Right atrium auricular region (tissue), 2 donors: ENCODE data around the gene MEIS3. TPM values are rescaled to one million over a fixed set of nuclear protein-coding genes. Genes with fewer than 3 reads are reported as not detected.
A peak's percentile ranks its signal among the peaks of the same experiment; 100 is the strongest.

Experiments
- DNase-seq: peaks from one replicate; pipeline ENCODE4 v3.0.0-alpha.2; 2019; ENCODE audit warnings: low spot score
- H3K27ac ChIP-seq, 2 donors: fragments of 200-600 bp; sonication (generic); 1 replicate in 1 of 2; 2 replicates in 1 of 2; pipeline ENCODE4 v1.5.1; 2016 to 2019
- H3K27me3 ChIP-seq, 2 donors: fragments of 200-600 bp; sonication (generic); one replicate each; pipeline versions ENCODE4 v1.5.1 to v1.6.0; 2017 to 2019
- H3K36me3 ChIP-seq: fragments of 200-600 bp; sonication (generic); one replicate; pipeline ENCODE4 v1.5.1; 2016
- H3K4me1 ChIP-seq, 2 donors: fragments of 200-600 bp; sonication (generic); one replicate each; pipeline versions ENCODE4 v1.5.1 to v1.6.0; 2017 to 2019
- H3K4me3 ChIP-seq, 2 donors: fragments of 200-600 bp; sonication (generic); 1 replicate in 1 of 2; 2 replicates in 1 of 2; pipeline ENCODE4 v1.5.1; 2017 to 2019; ENCODE audit warnings: mild to moderate bottlenecking in 1 of 2, moderate library complexity in 1 of 2
- H3K9me3 ChIP-seq, 2 donors: fragments of 200-600 bp; sonication (generic); one replicate each; pipeline ENCODE4 v1.5.1; 2019
- total RNA-seq, 2 donors: library from RNA; depleted of rRNA; stranded (reverse); fragments of >200 nt; gene quantifications; one replicate each; pipeline ENCODE4 v1.1.0, GENCODE V29; 2016
- TF ChIP-seq, protein P1 (sequence below), 2 donors: fragments of 200-600 bp; sonication (generic); IDR thresholded peaks; one replicate each; pipeline ENCODE4 v1.5.1; 2019; ENCODE audit warnings: antibody characterized with exemption in 2 of 2

MEIS3 gene
- total RNA-seq, 2 donors from 2014 or later: 6.3 to 9.2 TPM

DNA sequence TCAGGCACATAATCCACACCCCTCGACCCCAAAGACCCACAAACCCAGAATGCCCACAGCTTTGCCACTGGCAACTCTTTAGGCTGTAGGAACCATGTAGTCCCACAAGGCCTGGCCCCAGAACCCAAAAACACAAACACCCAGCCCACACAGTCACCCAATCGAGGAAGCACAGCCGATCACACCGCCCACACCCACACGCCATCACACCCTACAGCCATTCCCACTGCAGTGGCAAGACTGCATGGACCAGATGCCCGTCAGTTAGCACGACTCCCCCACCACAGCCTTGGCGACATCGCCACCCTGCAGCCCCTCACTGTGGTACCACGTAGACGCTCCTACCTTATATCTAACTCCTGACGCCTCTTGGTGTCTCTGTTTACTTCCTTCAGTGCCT, 24.0 kb upstream of the MEIS3 start:
- DNase-seq: no peak
- no peak overlapping the region for H3K27ac ChIP-seq
- TF ChIP-seq, protein P1, sequence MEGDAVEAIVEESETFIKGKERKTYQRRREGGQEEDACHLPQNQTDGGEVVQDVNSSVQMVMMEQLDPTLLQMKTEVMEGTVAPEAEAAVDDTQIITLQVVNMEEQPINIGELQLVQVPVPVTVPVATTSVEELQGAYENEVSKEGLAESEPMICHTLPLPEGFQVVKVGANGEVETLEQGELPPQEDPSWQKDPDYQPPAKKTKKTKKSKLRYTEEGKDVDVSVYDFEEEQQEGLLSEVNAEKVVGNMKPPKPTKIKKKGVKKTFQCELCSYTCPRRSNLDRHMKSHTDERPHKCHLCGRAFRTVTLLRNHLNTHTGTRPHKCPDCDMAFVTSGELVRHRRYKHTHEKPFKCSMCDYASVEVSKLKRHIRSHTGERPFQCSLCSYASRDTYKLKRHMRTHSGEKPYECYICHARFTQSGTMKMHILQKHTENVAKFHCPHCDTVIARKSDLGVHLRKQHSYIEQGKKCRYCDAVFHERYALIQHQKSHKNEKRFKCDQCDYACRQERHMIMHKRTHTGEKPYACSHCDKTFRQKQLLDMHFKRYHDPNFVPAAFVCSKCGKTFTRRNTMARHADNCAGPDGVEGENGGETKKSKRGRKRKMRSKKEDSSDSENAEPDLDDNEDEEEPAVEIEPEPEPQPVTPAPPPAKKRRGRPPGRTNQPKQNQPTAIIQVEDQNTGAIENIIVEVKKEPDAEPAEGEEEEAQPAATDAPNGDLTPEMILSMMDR (IDR thresholded peaks at IDR 0.05): no peak
- H3K9me3 ChIP-seq: no peaks in the 10 kb centered on the region
- H3K36me3 ChIP-seq: no peaks in the 10 kb centered on the region
- no peak overlapping the region for H3K4me3 ChIP-seq
- H3K4me1 ChIP-seq: peaks cover 0 to 24% of the 10 kb centered on the region in 2 donors
- peaks cover 25 to 43% of the 10 kb centered on the region in 2 donors for H3K27me3 ChIP-seq

DNA sequence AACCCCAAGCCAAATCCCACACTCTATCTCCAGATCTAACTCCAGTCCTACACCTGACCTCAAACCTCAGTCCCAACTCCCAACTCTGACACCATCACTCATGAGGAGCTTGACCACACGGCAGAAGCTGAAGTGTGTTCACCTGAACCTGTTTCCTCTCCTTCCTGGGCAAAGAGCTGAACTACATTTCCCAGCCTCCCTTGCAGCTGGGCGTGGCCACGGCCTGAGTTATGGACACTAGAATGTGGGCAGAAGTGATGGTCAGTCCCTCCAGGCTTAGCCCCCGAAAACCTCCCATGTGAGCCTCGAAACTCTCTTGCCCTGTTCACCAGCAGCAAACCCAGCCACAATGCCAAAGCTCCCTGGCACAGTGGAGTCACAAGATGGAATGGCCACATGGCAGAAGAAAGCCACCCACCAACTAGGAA, 19.5 kb upstream of the MEIS3 start:
- H3K27ac ChIP-seq: no peak overlapping the region
- no peak overlapping the region for H3K4me3 ChIP-seq
- peaks cover 0 to 6% of the 10 kb centered on the region in 2 donors for H3K27me3 ChIP-seq
- DNase-seq: no peak
- TF ChIP-seq, protein P1 (IDR thresholded peaks at IDR 0.05): no peak
- no peaks in the 10 kb centered on the region for H3K4me1 ChIP-seq
- H3K36me3 ChIP-seq: no peaks in the 10 kb centered on the region
- H3K9me3 ChIP-seq: no peaks in the 10 kb centered on the region

DNA sequence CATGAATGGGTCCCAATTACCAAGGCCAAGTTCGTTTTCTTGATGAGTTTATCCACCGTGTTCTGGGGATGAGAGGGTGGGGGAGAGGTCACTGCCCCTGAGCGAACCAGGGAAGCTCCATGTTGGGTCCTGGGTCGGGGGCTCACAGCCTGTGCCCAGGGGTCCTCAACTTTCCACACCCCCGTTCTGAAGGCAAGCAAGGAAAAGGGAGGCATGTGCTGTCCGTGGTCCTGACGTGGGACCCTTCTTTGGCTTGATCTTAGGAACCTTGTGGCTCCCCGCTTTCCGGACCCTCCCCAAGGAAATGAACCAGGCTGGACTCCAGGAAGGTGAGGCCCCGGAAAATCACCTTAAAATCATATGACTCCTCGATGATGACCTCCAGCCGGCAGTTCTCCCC, 18.2 kb upstream of the MEIS3 start:
- peaks cover 0 to 4% of the 10 kb centered on the region in 2 donors for H3K27me3 ChIP-seq
- DNase-seq: no peak
- no peaks in the 10 kb centered on the region for H3K36me3 ChIP-seq
- no peak overlapping the region for H3K27ac ChIP-seq
- H3K4me3 ChIP-seq: no peak overlapping the region
- no peaks in the 10 kb centered on the region for H3K4me1 ChIP-seq
- no peaks in the 10 kb centered on the region for H3K9me3 ChIP-seq
- TF ChIP-seq, protein P1 (IDR thresholded peaks at IDR 0.05): no peak

DNA sequence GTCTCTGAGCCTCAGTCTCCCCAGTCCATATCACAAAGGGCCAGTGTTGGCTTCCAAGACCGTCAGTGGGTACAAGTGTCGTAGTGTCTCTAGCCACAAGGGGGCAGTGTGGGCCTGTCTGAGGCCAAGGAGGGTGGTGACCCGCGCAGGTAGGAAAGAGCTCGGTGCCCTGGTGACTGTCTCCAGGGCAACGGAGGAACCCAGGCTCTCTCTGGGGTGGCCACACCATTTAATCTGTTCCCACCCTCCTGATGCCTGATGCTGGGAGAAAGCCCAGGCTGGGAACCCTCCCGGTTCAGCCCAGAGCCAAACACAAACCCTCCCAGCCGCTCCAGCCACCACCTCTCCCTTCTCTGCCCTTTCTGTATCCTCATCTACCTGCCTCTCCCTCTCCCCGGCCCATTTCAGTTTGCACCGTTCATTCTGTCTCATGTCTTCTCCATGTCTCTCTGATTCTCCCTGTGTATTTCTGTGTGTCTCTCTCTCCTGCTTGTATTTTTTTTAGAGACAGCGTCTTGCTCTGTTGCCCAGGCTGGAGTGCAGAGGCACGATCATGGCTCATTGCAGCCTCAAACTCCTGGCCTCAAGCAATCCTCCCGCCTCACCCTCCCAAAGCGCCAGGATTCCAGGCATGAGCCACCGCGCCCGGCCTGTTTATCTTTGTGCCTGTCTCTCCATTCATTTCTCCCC, 17.5 kb upstream of the MEIS3 start:
- TF ChIP-seq, protein P1 (IDR thresholded peaks at IDR 0.05): peak; percentile 73 to 94
- no peak overlapping the region for H3K27ac ChIP-seq
- peak; percentile 76 for DNase-seq
- peaks cover 0 to 11% of the 10 kb centered on the region in 2 donors for H3K27me3 ChIP-seq
- no peak overlapping the region for H3K4me3 ChIP-seq
- H3K36me3 ChIP-seq: no peaks in the 10 kb centered on the region
- no peaks in the 10 kb centered on the region for H3K4me1 ChIP-seq
- no peaks in the 10 kb centered on the region for H3K9me3 ChIP-seq

DNA sequence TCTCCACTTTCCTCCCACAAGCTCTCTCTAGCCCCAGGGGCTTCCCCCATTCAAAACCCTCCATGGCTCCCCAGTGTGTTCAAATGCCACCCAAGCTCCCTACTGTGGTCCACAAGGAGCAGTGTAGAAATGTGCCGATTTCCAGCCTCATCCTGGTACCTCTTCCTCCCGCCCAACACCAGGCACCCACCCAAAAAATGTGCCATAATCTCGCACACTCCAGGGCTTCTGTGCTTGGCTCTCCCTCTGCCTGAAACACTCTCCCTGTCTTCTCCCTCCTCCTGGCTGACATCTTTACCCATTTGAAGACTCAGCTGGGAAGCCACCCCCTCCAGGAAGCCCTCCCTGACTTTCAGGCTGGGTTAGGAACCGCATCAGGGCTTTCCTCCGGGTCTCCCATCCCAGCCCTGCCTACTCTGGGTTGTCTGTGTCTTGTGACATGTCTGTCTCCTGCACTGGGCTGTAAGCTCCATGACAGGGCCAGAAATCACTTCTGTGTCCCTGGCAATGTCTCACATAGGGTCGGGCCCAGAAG, 16.6 kb upstream of the MEIS3 start:
- DNase-seq: no peak
- Histone ChIP-seq H3K27me3 (peaks cover 2 to 13% of the 10 kb centered on the region in 2 donors), H3K9me3 (no peaks in the 10 kb centered on the region), H3K4me1 (no peaks in the 10 kb centered on the region), H3K4me3 (no peak overlapping the region), H3K27ac (no peak overlapping the region), H3K36me3 (no peaks in the 10 kb centered on the region)
- TF ChIP-seq, protein P1 (IDR thresholded peaks at IDR 0.05): no peak
